GM19395 (cell line): ENCODE results near the gene LRRC38.

Source experiments
- ATAC-seq: cut with Tn5 transposase; IDR thresholded peaks from one replicate; pipeline ENCODE4 v1.9.1; 2021; ENCODE audit warnings: mild to moderate bottlenecking, moderate library complexity; ENCODE audit not compliant: unreplicated experiment

Gene LRRC38

GRCh38 chr1:13517193-13517812 is 3.5 kb upstream of the LRRC38 start:
- no peak for ATAC-seq

GRCh38 chr1:13516606-13517005 is 2.8 kb upstream of the LRRC38 start:
- no peak for ATAC-seq

- no peak for ATAC-seq
Observed at GRCh38 chr1:13514821-13515220, 1.0 kb upstream of the LRRC38 start.

GRCh38 chr1:13513063-13513894 is 524 bp downstream of the LRRC38 start:
- no peak for ATAC-seq

- ATAC-seq = no peak
Observed at GRCh38 chr1:13512472-13512871, 1.3 kb downstream of the LRRC38 start.

- no peak for ATAC-seq
Observed at GRCh38 chr1:13510499-13510898, 3.3 kb downstream of the LRRC38 start.

- ATAC-seq = no peak
Observed at GRCh38 chr1:13507075-13507474, 6.7 kb downstream of the LRRC38 start.

- no peak for ATAC-seq
Observed at GRCh38 chr1:13505020-13505419, 8.8 kb downstream of the LRRC38 start.

- no peak for ATAC-seq
Observed at GRCh38 chr1:13500806-13501205, 13.0 kb downstream of the LRRC38 start.

GRCh38 chr1:13499422-13499821 is 14.4 kb downstream of the LRRC38 start:
- no peak for ATAC-seq

- no peak for ATAC-seq
Observed at GRCh38 chr1:13498553-13498952, 15.2 kb downstream of the LRRC38 start.

- ATAC-seq = no peak
Observed at GRCh38 chr1:13495186-13495585, 18.6 kb downstream of the LRRC38 start.

- ATAC-seq = no peak
Observed at GRCh38 chr1:13494712-13495111, 19.1 kb downstream of the LRRC38 start.

GRCh38 chr1:13494025-13494424 is 19.8 kb downstream of the LRRC38 start:
- no peak for ATAC-seq

- no peak for ATAC-seq
Observed at GRCh38 chr1:13492711-13493110, 21.1 kb downstream of the LRRC38 start.

GRCh38 chr1:13487957-13488356 is 25.8 kb downstream of the LRRC38 start:
- ATAC-seq = no peak

- no peak for ATAC-seq
Observed at GRCh38 chr1:13487143-13487868, 26.5 kb downstream of the LRRC38 start.

- ATAC-seq = no peak
Observed at GRCh38 chr1:13483946-13484345, 29.9 kb downstream of the LRRC38 start.

GRCh38 chr1:13482600-13482999 is 31.2 kb downstream of the LRRC38 start:
- no peak for ATAC-seq

- ATAC-seq = no peak
Observed at GRCh38 chr1:13479171-13479856, 34.5 kb downstream of the LRRC38 start.

GRCh38 chr1:13478692-13479091 is 35.1 kb downstream of the LRRC38 start:
- no peak for ATAC-seq
